LNCAP (cell line): ENCODE measurements around the gene S100B.

ENCODE experiments used
- TF ChIP-seq, protein P1 (sequence below): fragments of 450-650 bp; IDR thresholded peaks from 2 replicates; pipeline ENCODE4 v1.5.1; 2017; ENCODE audit warnings: mild to moderate bottlenecking

S100B gene

GRCh38 chr21:46555678-46556077 lies 49.2 kb downstream of the S100B start:
- TF ChIP-seq, protein P1, sequence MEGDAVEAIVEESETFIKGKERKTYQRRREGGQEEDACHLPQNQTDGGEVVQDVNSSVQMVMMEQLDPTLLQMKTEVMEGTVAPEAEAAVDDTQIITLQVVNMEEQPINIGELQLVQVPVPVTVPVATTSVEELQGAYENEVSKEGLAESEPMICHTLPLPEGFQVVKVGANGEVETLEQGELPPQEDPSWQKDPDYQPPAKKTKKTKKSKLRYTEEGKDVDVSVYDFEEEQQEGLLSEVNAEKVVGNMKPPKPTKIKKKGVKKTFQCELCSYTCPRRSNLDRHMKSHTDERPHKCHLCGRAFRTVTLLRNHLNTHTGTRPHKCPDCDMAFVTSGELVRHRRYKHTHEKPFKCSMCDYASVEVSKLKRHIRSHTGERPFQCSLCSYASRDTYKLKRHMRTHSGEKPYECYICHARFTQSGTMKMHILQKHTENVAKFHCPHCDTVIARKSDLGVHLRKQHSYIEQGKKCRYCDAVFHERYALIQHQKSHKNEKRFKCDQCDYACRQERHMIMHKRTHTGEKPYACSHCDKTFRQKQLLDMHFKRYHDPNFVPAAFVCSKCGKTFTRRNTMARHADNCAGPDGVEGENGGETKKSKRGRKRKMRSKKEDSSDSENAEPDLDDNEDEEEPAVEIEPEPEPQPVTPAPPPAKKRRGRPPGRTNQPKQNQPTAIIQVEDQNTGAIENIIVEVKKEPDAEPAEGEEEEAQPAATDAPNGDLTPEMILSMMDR: no peak

GRCh38 chr21:46555225-46555617 lies 49.7 kb downstream of the S100B start:
- TF ChIP-seq, protein P1: no peak

GRCh38 chr21:46554431-46555224 lies 50.3 kb downstream of the S100B start:
- TF ChIP-seq, protein P1: no peak

DNA sequence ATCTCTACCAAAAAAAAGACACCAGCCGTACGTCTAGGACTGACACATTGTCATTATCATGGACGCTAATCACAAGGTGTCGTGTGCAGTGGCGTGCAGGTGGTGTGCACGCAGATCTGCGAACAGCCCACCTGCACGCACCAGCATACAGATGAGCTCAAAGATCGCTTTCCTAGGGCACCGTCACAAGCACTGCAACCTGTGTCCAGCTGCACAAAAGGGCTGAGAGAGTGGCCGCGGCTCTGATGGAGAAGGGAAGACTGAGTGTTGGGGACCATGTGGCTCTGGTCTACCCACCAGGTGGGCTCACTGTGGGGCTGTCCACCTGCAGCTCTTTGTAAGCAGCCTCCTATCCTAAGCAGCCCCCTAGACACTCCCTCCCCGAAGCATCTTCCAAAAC lies 50.9 kb downstream of the S100B start:
- TF ChIP-seq, protein P1: no peak

DNA sequence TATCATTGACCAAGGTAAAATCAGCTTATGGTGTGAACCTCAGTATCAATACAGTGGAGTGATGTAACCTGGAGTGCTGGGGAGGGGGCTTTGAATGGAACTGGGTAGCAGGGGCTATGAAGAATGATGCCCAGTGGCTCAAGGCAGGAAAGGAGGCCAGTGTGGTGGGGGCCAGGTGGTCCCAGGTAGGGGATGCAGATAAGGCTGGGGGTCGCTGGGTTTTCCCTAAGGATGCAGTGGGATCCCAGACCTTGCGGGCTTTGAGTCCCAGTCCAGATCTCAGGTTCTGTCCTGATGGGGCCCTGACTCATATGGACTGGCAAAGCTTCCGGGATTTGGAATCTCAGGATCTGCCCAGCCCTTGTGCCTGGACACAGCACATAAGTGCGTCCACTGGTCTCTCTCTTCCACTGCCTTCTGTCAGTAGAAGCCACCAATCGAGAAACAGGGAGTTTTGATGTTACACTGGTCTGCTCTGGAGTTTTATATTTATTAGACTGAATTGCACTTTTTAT lies 52.0 kb downstream of the S100B start:
- TF ChIP-seq, protein P1: no peak

GRCh38 chr21:46552274-46552673 lies 52.6 kb downstream of the S100B start:
- TF ChIP-seq, protein P1: no peak

DNA sequence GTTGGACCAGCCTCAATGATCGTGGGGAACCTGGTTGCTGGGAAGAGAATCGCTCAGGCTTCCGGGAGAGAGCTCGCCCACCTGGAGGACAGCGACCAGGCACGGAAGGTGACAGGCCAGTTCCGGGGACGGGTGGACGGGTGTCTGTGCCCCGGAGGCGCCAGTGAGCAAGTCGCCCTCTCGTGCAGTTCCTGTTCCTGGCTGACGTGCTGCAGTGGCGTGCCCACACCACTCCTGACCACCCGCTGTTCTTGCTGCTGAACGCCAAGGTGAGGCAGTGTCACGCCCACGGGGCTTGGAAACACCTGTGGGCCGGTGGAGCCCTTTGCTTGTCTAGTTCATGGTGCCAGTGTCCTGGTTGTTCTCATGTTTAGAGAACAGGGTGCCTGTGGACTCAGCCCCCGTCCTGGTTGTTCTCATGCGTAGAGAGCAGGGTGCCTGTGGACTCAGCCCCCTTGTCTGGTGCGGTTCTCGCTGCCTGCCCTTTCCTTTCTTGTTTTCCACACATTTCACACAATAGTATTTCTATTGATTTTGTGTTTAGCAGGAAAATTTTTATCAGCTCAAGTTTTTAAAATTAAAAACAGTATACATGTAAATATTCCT lies 53.1 kb downstream of the S100B start:
- TF ChIP-seq, protein P1: no peak
